Cardiac fibroblast (primary cell): Measurements from ENCODE around the gene RNF130.

Source experiments
- DNase-seq, 2 donors: peaks; one replicate each; pipeline versions ENCODE4 v3.0.0 to v3.0.0-alpha.2; 2010; ENCODE audit warnings: low read depth in 2 of 2
- H3K4me3 ChIP-seq, 2 donors: replicated peaks in 1 of 2; 1 replicate in 1 of 2; 2 replicates in 1 of 2; pipeline ENCODE4 v1.5.1; 2011; ENCODE audit warnings: low read depth in 2 of 2, low read length in 2 of 2, mild to moderate bottlenecking in 2 of 2, moderate library complexity in 1 of 2
- CTCF ChIP-seq: IDR thresholded peaks from one replicate; pipeline ENCODE4 v1.5.1; 2011; ENCODE audit warnings: low read depth, mild to moderate bottlenecking, low read length, inconsistent platforms

RNF130 gene

GRCh38 chr5:180070756-180071530 lies 616 bp downstream of the RNF130 start:
- peak overlapping the region; percentile 58 to 74 for H3K4me3 ChIP-seq
- DNase-seq = peak; percentile 59 to 63
- TF ChIP-seq CTCF = no peak

- no peak for DNase-seq
- TF ChIP-seq CTCF = no peak
- no peak overlapping the region for H3K4me3 ChIP-seq
Measured at GRCh38 chr5:180069589-180070247, 1.8 kb downstream of the RNF130 start.

GRCh38 chr5:180068519-180069090 lies 3.0 kb downstream of the RNF130 start:
- no peak overlapping the region for H3K4me3 ChIP-seq

GRCh38 chr5:180067986-180068385 lies 3.6 kb downstream of the RNF130 start:
- no peak for DNase-seq
- H3K4me3 ChIP-seq = no peak overlapping the region
- no peak for TF ChIP-seq CTCF

More at GRCh38 chr5:180068519-180069090, 3.0 kb downstream of the RNF130 start:
- no peak for DNase-seq
- no peak for TF ChIP-seq CTCF

- DNase-seq = no peak
- H3K4me3 ChIP-seq = no peak overlapping the region
Measured at GRCh38 chr5:180060192-180060591, 11.4 kb downstream of the RNF130 start.

GRCh38 chr5:180059326-180059725 lies 12.2 kb downstream of the RNF130 start:
- no peak for TF ChIP-seq CTCF
- no peak for DNase-seq

More at GRCh38 chr5:180060192-180060591, 11.4 kb downstream of the RNF130 start:
- no peak for TF ChIP-seq CTCF

More at GRCh38 chr5:180059326-180059725, 12.2 kb downstream of the RNF130 start:
- no peak overlapping the region for H3K4me3 ChIP-seq
